Lower lobe of right lung (tissue), 2 donors: Measurements from ENCODE around the gene SLC1A6. TPM values are rescaled to one million over a fixed set of nuclear protein-coding genes. Genes with fewer than 3 reads are reported as not detected.
"Not testable (repeated sequence)": the region's sequence is repeated elsewhere in the genome, so short reads cannot be mapped to it uniquely, and the experiment has no call there.

Experiments used
- ATAC-seq, 2 donors: fragments of 200-7000 bp; cut with Tn5 transposase; one replicate each; pipeline ENCODE4 v1.9.1; 2020 to 2022; ENCODE audit warnings: mild to moderate bottlenecking in 2 of 2, moderate library complexity in 2 of 2
- DNase-seq: peaks from one replicate; pipeline ENCODE4 v3.0.0-alpha.2; 2020
- H3K27ac ChIP-seq: fragments of 200-600 bp; one replicate; pipeline ENCODE4 v1.8.0; 2022
- H3K27me3 ChIP-seq: fragments of 200-600 bp; one replicate; pipeline ENCODE4 v1.8.0; 2022; ENCODE audit warnings: low read depth
- H3K36me3 ChIP-seq: fragments of 200-600 bp; one replicate; pipeline ENCODE4 v1.8.0; 2022; ENCODE audit warnings: mild to moderate bottlenecking
- H3K4me1 ChIP-seq: fragments of 200-600 bp; one replicate; pipeline ENCODE4 v1.8.0; 2022
- H3K4me3 ChIP-seq: fragments of 200-600 bp; one replicate; pipeline ENCODE4 v1.8.0; 2022; ENCODE audit warnings: mild to moderate bottlenecking
- H3K9me3 ChIP-seq: fragments of 200-600 bp; one replicate; pipeline ENCODE4 v1.8.0; 2022
- CTCF ChIP-seq: fragments of 200-600 bp; IDR thresholded peaks from one replicate; pipeline ENCODE4 v1.8.0; 2022; ENCODE audit warnings: antibody characterized with exemption, mild to moderate bottlenecking
- intact Hi-C: fragments of 100-400 bp; cut with DNase I; formaldehyde crosslinking; loops from one replicate; pipeline ENCODE4 v1.11.0; 2022
- long read RNA-seq: library from polyadenylated mRNA; unstranded; transcript quantifications from one replicate; pipeline ENCODE4 v2.0.0, GENCODE V29; 2021
- total RNA-seq: library from RNA; stranded (reverse); fragmentation: NEBNext Ultra II Directional; extraction: Animal tissue kit (Norgen Biotek cat#: 25700); gene quantifications from one replicate; pipeline ENCODE4 v1.2.1, GENCODE V29; 2021
- donor health status: DM: no; HTN: yes; CAD: no; lungs with severe emphysema.

SLC1A6 gene
- not detected for total RNA-seq
- long read RNA-seq = 0 reads

GRCh38 chr19:14979476-14980255 lies at the start of gene SLC1A6:
TSS of gene SLC1A6 (minus strand) at chr19:14979864. CDS start at chr19:14972910, 6,954 bp downstream.
- TF ChIP-seq CTCF = no peak
- no peaks in the 10 kb centered on the region for H3K4me1 ChIP-seq
- no peaks in the 10 kb centered on the region for H3K36me3 ChIP-seq
- no peak within 1 kb of the TSS for H3K4me3 ChIP-seq
- peaks cover 59% of the 10 kb centered on the region for H3K27me3 ChIP-seq
- no peak within 1 kb of the TSS for H3K27ac ChIP-seq
- intact Hi-C loops = no loop called here
- H3K9me3 ChIP-seq = no peaks in the 10 kb centered on the region
- DNase-seq (no peak), ATAC-seq (no peak)

- Histone ChIP-seq H3K27me3 (peaks cover 6% of the 10 kb centered on the region), H3K27ac (no peak overlapping the region), H3K4me3 (no peak overlapping the region), H3K9me3 (no peaks in the 10 kb centered on the region), H3K4me1 (no peaks in the 10 kb centered on the region), H3K36me3 (no peaks in the 10 kb centered on the region)
- DNase-seq (no peak), ATAC-seq (peak in 1 of 2 donors; percentile 21)
- no peak for TF ChIP-seq CTCF
- intact Hi-C loops = no loop called here
Measured at GRCh38 chr19:15028490-15028889, 48.8 kb upstream of the SLC1A6 start.

GRCh38 chr19:15025217-15025616 lies 45.6 kb upstream of the SLC1A6 start:
- intact Hi-C loops = no loop called here
- Histone ChIP-seq H3K9me3 (no peaks in the 10 kb centered on the region), H3K4me1 (no peaks in the 10 kb centered on the region), H3K27ac (no peak overlapping the region), H3K36me3 (no peaks in the 10 kb centered on the region), H3K27me3 (peaks cover 23% of the 10 kb centered on the region), H3K4me3 (no peak overlapping the region)
- no peak for TF ChIP-seq CTCF
- ATAC-seq = no peak
- no peak for DNase-seq

- H3K36me3 ChIP-seq = no peaks in the 10 kb centered on the region
- no peak for TF ChIP-seq CTCF
- H3K27ac ChIP-seq = no peak overlapping the region
- no peaks in the 10 kb centered on the region for H3K4me1 ChIP-seq
- peaks cover 23% of the 10 kb centered on the region for H3K27me3 ChIP-seq
- no peak overlapping the region for H3K4me3 ChIP-seq
- ATAC-seq (no peak), DNase-seq (no peak)
- intact Hi-C loops = no loop called here
- H3K9me3 ChIP-seq = no peaks in the 10 kb centered on the region
Measured at GRCh38 chr19:15022752-15023151, 43.1 kb upstream of the SLC1A6 start.

- no peaks in the 10 kb centered on the region for H3K36me3 ChIP-seq
- TF ChIP-seq CTCF = no peak
- H3K9me3 ChIP-seq = no peaks in the 10 kb centered on the region
- no peak overlapping the region for H3K4me3 ChIP-seq
- ATAC-seq (peak in 1 of 2 donors; percentile 49), DNase-seq (no peak)
- no peaks in the 10 kb centered on the region for H3K4me1 ChIP-seq
- intact Hi-C loops = no loop called here
- peaks cover 28% of the 10 kb centered on the region for H3K27me3 ChIP-seq
- no peak overlapping the region for H3K27ac ChIP-seq
Measured at GRCh38 chr19:15021286-15022007, 41.8 kb upstream of the SLC1A6 start.

GRCh38 chr19:15018836-15019235 lies 39.2 kb upstream of the SLC1A6 start:
- H3K36me3 ChIP-seq, H3K9me3 ChIP-seq, H3K4me1 ChIP-seq, ATAC-seq, DNase-seq, H3K27ac ChIP-seq, intact Hi-C loops, H3K4me3 ChIP-seq: not testable (repeated sequence)
- H3K27me3 ChIP-seq = peaks cover 30% of the 10 kb centered on the region
